DOHH2 (cell line): ENCODE data around the gene EPHA6.

Experiments
- H3F3A ChIP-seq: fragments of 200-600 bp; sonication (generic), shearing (Covaris generic); 2 replicates; pipeline ENCODE4 v1.6.0; 2016; ENCODE audit warnings: antibody characterized with exemption, mild to moderate bottlenecking; ENCODE audit not compliant: control insufficient read depth, insufficient read depth
- H3K27ac ChIP-seq: fragments of 200-600 bp; sonication (generic); 2 replicates; pipeline ENCODE4 v1.5.1; 2014; ENCODE audit warnings: low read depth, mild to moderate bottlenecking, low read length, moderate library complexity
- H3K27me3 ChIP-seq: fragments of 200-600 bp; sonication (generic); 2 replicates; pipeline ENCODE4 v1.6.1; 2014; ENCODE audit warnings: mild to moderate bottlenecking, low read length, mixed read lengths; ENCODE audit not compliant: control insufficient read depth
- H3K36me3 ChIP-seq: fragments of 200-600 bp; sonication (generic); 2 replicates; pipeline ENCODE4 v1.6.1; 2014; ENCODE audit warnings: mild to moderate bottlenecking, low read length, moderate library complexity, mixed read lengths; ENCODE audit not compliant: control insufficient read depth
- H3K4me1 ChIP-seq: fragments of 200-600 bp; sonication (generic); 2 replicates; pipeline ENCODE4 v1.6.1; 2014; ENCODE audit warnings: mild to moderate bottlenecking, low read length, mixed read lengths; ENCODE audit not compliant: control insufficient read depth
- H3K4me2 ChIP-seq: fragments of 200-600 bp; sonication (generic); 2 replicates; pipeline ENCODE4 v1.6.0; 2014; ENCODE audit warnings: mild to moderate bottlenecking, low read length, moderate library complexity
- H3K4me3 ChIP-seq: fragments of 200-600 bp; sonication (generic); 2 replicates; pipeline ENCODE4 v1.5.1; 2014; ENCODE audit warnings: mild to moderate bottlenecking, low read length, mixed read lengths
- H3K79me2 ChIP-seq: fragments of 200-600 bp; sonication (generic); 2 replicates; pipeline ENCODE4 v1.6.1; 2014; ENCODE audit warnings: mild to moderate bottlenecking, low read length, mixed read lengths; ENCODE audit not compliant: control insufficient read depth
- H3K9me2 ChIP-seq: fragments of 200-600 bp; sonication (generic); replicated peaks from 2 replicates; pipeline ENCODE4 v1.6.1; 2014; ENCODE audit warnings: mild to moderate bottlenecking, low read length, mixed read lengths; ENCODE audit not compliant: control insufficient read depth
- H3K9me3 ChIP-seq: fragments of 200-600 bp; sonication (generic); 2 replicates; pipeline ENCODE4 v1.6.1; 2014; ENCODE audit warnings: antibody characterized with exemption, low read length, mixed read lengths; ENCODE audit not compliant: control insufficient read depth, insufficient read depth
- H4K20me1 ChIP-seq: fragments of 200-600 bp; sonication (generic); 2 replicates; pipeline ENCODE4 v1.6.0; 2014; ENCODE audit warnings: low read depth, mild to moderate bottlenecking, antibody characterized with exemption, low read length, moderate library complexity; ENCODE audit not compliant: control insufficient read depth, insufficient read depth
- EZH2phosphoT487 ChIP-seq: fragments of 200-600 bp; sonication (generic); IDR thresholded peaks from 2 replicates; pipeline ENCODE4 v1.6.1; 2017; ENCODE audit warnings: borderline replicate concordance, mild to moderate bottlenecking, antibody characterized with exemption, low read length, moderate library complexity, mixed read lengths
- TF ChIP-seq, protein P1 (sequence below): fragments of 200-600 bp; sonication (generic); IDR thresholded peaks from one replicate; pipeline ENCODE4 v1.5.1; 2014; ENCODE audit warnings: antibody characterized with exemption, mild to moderate bottlenecking, low read depth, low read length; ENCODE audit not compliant: poor library complexity, severe bottlenecking

Gene EPHA6

DNA sequence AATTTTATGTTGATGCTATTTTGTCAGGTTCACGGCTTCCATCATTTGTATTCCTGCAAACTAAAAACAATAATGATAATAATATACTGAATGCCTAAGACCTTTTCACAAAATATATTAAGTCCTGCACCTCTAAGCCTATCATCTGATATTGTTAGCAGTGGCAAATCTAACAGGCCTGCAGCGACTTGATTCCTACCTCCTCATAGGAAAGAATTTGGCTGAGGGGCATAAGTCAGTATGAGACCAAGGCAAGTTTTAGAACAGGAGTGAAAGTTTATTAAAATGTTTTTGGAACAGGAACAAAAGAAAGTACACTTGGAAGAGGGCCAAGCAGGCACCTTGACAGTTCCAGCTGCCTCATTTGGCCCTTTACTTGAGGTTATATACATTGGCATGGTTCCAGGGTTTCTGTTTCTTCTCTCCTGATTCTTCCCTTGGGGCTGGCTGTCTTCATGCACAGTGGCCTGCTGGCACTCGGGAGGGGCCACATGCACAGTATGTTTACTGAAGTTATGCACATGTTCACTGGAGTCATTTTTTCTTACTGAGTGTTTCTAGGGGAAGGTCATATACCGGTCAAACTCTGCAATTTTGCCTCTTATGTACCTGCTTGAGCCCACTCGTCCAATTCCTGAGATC, 418.1 kb downstream of the EPHA6 start:
- Histone ChIP-seq H3F3A (no peaks in the 10 kb centered on the region), H3K9me2 (no peaks in the 10 kb centered on the region), H3K4me2 (no peak overlapping the region), H3K36me3 (no peaks in the 10 kb centered on the region), H3K27me3 (no peaks in the 10 kb centered on the region), H3K4me3 (no peak overlapping the region), H3K9me3 (no peaks in the 10 kb centered on the region), H3K4me1 (no peaks in the 10 kb centered on the region), H3K79me2 (no peaks in the 10 kb centered on the region), H3K27ac (no peak overlapping the region), H4K20me1 (no peaks in the 10 kb centered on the region)
- no peak for TF ChIP-seq EZH2phosphoT487
- TF ChIP-seq, protein P1, sequence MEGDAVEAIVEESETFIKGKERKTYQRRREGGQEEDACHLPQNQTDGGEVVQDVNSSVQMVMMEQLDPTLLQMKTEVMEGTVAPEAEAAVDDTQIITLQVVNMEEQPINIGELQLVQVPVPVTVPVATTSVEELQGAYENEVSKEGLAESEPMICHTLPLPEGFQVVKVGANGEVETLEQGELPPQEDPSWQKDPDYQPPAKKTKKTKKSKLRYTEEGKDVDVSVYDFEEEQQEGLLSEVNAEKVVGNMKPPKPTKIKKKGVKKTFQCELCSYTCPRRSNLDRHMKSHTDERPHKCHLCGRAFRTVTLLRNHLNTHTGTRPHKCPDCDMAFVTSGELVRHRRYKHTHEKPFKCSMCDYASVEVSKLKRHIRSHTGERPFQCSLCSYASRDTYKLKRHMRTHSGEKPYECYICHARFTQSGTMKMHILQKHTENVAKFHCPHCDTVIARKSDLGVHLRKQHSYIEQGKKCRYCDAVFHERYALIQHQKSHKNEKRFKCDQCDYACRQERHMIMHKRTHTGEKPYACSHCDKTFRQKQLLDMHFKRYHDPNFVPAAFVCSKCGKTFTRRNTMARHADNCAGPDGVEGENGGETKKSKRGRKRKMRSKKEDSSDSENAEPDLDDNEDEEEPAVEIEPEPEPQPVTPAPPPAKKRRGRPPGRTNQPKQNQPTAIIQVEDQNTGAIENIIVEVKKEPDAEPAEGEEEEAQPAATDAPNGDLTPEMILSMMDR: no peak

DNA sequence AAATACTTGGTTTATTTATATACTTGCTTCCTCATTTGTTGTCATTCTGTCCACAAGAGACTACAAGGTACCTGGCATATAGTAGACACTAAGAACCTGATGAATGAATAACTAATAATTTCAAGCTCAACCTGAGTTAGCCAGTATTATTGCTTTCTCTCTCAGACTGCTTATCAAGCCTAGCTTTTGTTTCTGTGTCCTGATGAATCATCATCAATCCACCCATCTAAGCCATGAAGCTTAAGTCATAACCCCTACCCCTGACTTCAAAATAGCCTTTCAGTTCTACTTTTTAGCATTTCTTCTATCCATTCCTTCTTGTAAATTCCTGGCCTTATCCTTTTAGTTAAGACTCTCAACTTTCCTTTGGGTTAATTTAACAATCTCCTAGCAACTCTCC, 420.8 kb downstream of the EPHA6 start:
- TF ChIP-seq EZH2phosphoT487: no peak
- TF ChIP-seq, protein P1: no peak
- Histone ChIP-seq H3K36me3 (no peaks in the 10 kb centered on the region), H3K27me3 (no peaks in the 10 kb centered on the region), H3K9me2 (no peaks in the 10 kb centered on the region), H3K4me1 (no peaks in the 10 kb centered on the region), H3F3A (no peaks in the 10 kb centered on the region), H3K9me3 (no peaks in the 10 kb centered on the region), H4K20me1 (no peaks in the 10 kb centered on the region), H3K4me3 (no peak overlapping the region), H3K79me2 (no peaks in the 10 kb centered on the region), H3K27ac (no peak overlapping the region), H3K4me2 (no peak overlapping the region)

DNA sequence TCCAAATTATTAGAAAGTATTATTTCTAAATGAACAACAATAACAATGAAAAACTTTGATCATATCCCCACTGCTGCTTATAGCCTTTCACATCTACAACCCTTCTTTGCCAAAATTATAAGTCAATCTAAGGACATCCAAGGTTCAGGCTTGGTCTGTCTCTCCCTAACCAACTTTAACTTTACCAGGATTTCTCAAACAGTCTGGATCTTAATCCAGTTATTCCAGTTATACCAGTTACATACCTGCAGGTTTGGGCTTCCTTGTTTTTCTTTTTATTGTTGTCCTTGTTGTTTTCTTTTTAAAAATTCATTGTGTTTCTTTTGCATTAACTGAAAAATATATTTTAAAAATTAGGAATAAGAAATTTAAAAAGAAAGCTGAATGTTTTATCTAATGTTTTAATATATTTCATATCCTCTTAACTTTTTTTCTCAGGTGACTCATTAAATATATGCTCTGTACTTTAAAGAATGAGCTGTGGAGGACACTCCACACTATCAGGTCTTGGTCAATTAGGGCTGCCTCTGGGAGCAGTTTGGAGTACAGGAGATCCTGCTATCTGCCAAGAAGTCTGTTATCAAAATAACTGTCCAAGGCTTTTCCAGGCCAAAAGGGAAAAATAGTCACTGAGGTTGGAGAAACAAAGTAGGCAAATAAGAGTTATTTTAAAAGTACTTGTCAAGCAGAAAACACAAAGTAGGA, 421.4 kb downstream of the EPHA6 start:
- H3F3A ChIP-seq: no peaks in the 10 kb centered on the region
- no peak overlapping the region for H3K27ac ChIP-seq
- H3K4me2 ChIP-seq: no peak overlapping the region
- no peaks in the 10 kb centered on the region for H4K20me1 ChIP-seq
- no peaks in the 10 kb centered on the region for H3K36me3 ChIP-seq
- no peak overlapping the region for H3K4me3 ChIP-seq
- no peaks in the 10 kb centered on the region for H3K9me2 ChIP-seq
- H3K27me3 ChIP-seq: no peaks in the 10 kb centered on the region
- TF ChIP-seq, protein P1: no peak
- TF ChIP-seq EZH2phosphoT487: no peak
- H3K79me2 ChIP-seq: no peaks in the 10 kb centered on the region
- H3K9me3 ChIP-seq: no peaks in the 10 kb centered on the region
- H3K4me1 ChIP-seq: no peaks in the 10 kb centered on the region
